Measurements from ENCODE around the gene SPSB4. TPM values are rescaled to one million over a fixed set of nuclear protein-coding genes. Genes with fewer than 3 reads are reported as not detected.

The SPSB4 gene
- total RNA-seq, 6 experiments from 2014 or later: 0.62 to 1.0 (median 0.98) TPM; not detected in 3

DNA sequence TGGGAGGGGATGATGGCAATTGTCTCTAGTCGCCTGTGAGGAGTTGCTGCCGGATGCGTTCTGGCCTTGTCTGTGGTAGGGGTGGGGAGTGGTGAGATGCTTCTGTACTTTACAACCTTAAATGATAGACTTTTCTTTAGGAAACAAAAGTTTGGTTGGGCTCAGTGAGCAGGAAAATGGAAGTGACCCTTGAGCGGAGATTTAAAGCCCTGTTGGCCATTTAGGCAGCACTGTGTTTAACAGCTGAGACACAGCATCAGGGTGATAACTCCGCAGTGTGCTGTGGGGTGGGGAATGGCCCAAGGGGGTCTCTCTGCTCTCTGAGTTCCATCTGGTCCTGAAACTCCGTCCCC is 36.6 kb downstream of the SPSB4 start:
- H3K36me3 ChIP-seq: no peaks in the 10 kb centered on the region
- no peaks in the 10 kb centered on the region for H3K27me3 ChIP-seq
- H3K9me3 ChIP-seq: no peaks in the 10 kb centered on the region
- H3K4me1 ChIP-seq: no peaks in the 10 kb centered on the region
- H3K27ac ChIP-seq: no peak overlapping the region
- ATAC-seq: no peak
- 50% methylated on average over 6 of the region's 6 CpGs for WGBS (ENCODE audit: insufficient coverage, low coverage, low lambda C conversion rate, missing lambda C conversion rate)
- no peak overlapping the region for H3K4me3 ChIP-seq
- no peak for DNase-seq
- intact Hi-C loops (cut with DNase I): no loop called here
- TF ChIP-seq, protein P1, sequence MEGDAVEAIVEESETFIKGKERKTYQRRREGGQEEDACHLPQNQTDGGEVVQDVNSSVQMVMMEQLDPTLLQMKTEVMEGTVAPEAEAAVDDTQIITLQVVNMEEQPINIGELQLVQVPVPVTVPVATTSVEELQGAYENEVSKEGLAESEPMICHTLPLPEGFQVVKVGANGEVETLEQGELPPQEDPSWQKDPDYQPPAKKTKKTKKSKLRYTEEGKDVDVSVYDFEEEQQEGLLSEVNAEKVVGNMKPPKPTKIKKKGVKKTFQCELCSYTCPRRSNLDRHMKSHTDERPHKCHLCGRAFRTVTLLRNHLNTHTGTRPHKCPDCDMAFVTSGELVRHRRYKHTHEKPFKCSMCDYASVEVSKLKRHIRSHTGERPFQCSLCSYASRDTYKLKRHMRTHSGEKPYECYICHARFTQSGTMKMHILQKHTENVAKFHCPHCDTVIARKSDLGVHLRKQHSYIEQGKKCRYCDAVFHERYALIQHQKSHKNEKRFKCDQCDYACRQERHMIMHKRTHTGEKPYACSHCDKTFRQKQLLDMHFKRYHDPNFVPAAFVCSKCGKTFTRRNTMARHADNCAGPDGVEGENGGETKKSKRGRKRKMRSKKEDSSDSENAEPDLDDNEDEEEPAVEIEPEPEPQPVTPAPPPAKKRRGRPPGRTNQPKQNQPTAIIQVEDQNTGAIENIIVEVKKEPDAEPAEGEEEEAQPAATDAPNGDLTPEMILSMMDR (IDR thresholded peaks at IDR 0.05): no peak
- no peak for TF ChIP-seq POLR2A (IDR thresholded peaks at IDR 0.05)

DNA sequence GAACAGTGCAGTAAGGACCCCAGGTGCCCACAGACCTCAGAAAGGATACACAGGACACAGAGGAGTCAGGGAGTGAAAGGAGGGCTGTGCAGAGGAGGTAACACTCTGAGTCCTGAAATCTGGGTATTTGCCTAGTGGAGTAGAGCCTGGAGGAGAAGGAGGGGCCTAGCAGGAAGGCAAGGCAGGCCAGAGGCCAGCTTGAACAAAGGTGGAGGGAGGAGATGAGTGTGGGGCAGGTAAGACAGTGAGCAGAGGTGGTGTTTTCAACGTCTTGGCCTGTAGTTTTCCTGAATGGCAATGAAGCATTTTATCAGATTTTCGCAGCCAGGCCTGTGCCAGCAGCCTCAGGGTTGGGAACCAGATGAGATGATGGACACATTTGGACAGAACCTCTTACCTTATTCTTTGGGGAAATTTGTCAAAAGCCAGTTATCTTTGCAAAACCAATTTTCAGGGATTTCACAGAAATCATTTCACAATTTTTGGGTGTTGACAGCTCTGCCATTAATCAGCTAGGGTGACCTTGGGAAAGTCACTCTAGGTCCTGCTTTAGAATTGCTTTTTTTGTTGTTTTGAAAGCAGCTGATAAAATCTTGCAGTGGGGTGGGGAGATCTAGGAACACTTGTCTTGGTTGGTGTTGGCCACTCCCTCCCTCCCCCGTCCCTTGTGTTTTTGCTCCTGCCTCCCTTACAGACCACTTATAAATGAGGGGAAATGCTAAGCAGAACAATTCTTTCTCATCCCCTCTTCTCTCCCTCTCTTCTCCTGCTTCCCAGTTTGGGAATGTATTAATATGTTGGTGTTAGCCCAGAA is 38.4 kb downstream of the SPSB4 start:
- no peak for DNase-seq
- Histone ChIP-seq H3K4me1 (no peaks in the 10 kb centered on the region), H3K9me3 (no peaks in the 10 kb centered on the region), H3K4me3 (no peak overlapping the region), H3K27me3 (no peaks in the 10 kb centered on the region), H3K36me3 (no peaks in the 10 kb centered on the region), H3K27ac (no peak overlapping the region)
- no peak for TF ChIP-seq POLR2A (IDR thresholded peaks at IDR 0.05)
- TF ChIP-seq, protein P1 (IDR thresholded peaks at IDR 0.05): no peak
- 78% methylated on average over 2 of the region's 3 CpGs for WGBS (ENCODE audit: insufficient coverage, low coverage, low lambda C conversion rate, missing lambda C conversion rate)
- intact Hi-C loops (cut with DNase I): no loop called here
- no peak for ATAC-seq

DNA sequence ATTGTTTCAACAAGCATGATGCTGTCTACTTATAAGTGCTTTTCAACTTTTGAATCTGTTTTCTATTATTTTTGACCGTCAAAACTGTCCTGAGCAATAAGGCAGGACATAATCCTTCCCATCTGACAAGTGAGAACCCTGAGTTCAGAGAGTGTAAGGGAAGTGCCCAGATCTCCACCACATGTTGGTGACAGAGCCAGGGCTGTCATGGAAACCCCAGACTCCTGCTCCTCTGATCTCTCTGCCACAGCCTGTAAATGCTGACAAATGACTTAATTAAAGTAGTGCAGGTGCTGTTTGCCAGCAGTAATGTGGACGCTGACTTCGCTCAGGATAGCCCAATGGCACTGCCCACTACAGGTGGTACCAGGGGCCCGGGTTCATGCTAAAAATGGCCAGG is 40.3 kb downstream of the SPSB4 start:
- WGBS (ENCODE audit: insufficient coverage, low coverage, low lambda C conversion rate, missing lambda C conversion rate): 72% methylated on average over 4 of the region's 4 CpGs
- no peak for ATAC-seq

DNA sequence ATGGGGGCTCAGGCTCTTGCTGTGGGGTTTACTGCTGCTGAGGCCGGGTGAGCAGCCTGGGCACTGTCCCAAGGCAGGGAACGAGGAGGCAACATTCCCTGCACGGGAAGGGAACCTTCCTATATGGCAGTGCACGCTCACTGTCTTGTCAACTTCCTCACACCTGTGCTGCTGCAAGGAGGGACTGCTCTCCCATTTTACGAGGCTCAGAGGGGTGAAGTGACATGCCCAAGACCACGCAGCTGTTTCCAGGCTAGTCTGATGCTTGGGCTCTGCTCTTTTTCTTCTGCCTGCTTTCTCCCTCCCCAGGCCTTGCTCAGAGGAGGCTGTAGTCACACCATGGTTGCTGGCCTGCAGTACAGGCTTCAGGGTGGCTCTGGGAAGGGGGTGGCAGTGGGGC is 41.5 kb downstream of the SPSB4 start:
- H3K27ac ChIP-seq: no peak overlapping the region
- whole genome bisulfite sequencing (ENCODE audit: insufficient coverage, low coverage, low lambda C conversion rate, missing lambda C conversion rate): no CpG with 5 or more reads among the region's 6 CpGs
- intact Hi-C loops (cut with DNase I): no loop called here
- H3K27me3 ChIP-seq: no peaks in the 10 kb centered on the region
- no peak for TF ChIP-seq POLR2A (IDR thresholded peaks at IDR 0.05)
- TF ChIP-seq, protein P1 (IDR thresholded peaks at IDR 0.05): no peak
- H3K36me3 ChIP-seq: no peaks in the 10 kb centered on the region
- H3K4me1 ChIP-seq: no peaks in the 10 kb centered on the region
- no peak overlapping the region for H3K4me3 ChIP-seq
- H3K9me3 ChIP-seq: no peaks in the 10 kb centered on the region
- ATAC-seq: no peak
- no peak for DNase-seq

More for the DNA sequence above, 40.3 kb downstream of the SPSB4 start:
- TF ChIP-seq POLR2A (IDR thresholded peaks at IDR 0.05): no peak
- TF ChIP-seq, protein P1 (IDR thresholded peaks at IDR 0.05): no peak
- H3K9me3 ChIP-seq: no peaks in the 10 kb centered on the region
- no peak overlapping the region for H3K4me3 ChIP-seq
- no peaks in the 10 kb centered on the region for H3K27me3 ChIP-seq
- no peaks in the 10 kb centered on the region for H3K4me1 ChIP-seq
- DNase-seq: no peak
- H3K27ac ChIP-seq: no peak overlapping the region
- no peaks in the 10 kb centered on the region for H3K36me3 ChIP-seq
- intact Hi-C loops (cut with DNase I): no loop called here
